ENCODE measurements around the gene MMEL1.
"Not testable (repeated sequence)": the region's sequence is repeated elsewhere in the genome, so short reads cannot be mapped to it uniquely, and the experiment has no call there.

Gene MMEL1

GRCh38 chr1:2568187-2568816 lies 64.5 kb downstream of the MMEL1 start:
- not testable (repeated sequence) for DNase-seq

DNA sequence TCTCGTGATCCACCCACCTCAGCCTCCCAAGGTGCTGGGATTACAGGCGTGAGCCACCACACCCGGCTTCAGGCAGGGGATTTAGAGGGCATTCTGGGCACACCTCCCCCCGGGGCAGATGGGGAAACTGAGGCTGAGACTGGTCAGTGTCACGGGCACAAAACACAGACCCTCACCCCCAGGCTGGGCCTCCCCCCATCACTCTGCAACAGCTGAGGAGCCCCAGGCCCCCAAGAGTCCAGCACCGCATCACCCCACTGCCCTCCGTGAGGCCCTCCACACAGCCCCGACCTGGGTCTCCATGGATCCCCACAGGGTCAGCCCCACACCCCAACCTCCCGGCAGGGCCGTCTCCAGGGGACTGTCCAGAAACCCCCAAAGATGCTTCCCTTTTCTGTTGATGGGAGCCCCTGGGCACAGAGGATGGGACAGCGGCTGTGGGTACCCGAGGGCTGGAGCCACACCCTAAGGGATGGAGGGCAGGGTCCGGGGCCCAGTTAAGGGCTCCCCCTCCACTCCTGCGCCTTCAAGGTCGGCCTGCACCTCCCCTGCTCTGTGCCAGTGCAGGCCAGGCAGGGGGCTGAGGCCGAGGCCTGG lies 65.6 kb downstream of the MMEL1 start:
- no peak for DNase-seq

DNA sequence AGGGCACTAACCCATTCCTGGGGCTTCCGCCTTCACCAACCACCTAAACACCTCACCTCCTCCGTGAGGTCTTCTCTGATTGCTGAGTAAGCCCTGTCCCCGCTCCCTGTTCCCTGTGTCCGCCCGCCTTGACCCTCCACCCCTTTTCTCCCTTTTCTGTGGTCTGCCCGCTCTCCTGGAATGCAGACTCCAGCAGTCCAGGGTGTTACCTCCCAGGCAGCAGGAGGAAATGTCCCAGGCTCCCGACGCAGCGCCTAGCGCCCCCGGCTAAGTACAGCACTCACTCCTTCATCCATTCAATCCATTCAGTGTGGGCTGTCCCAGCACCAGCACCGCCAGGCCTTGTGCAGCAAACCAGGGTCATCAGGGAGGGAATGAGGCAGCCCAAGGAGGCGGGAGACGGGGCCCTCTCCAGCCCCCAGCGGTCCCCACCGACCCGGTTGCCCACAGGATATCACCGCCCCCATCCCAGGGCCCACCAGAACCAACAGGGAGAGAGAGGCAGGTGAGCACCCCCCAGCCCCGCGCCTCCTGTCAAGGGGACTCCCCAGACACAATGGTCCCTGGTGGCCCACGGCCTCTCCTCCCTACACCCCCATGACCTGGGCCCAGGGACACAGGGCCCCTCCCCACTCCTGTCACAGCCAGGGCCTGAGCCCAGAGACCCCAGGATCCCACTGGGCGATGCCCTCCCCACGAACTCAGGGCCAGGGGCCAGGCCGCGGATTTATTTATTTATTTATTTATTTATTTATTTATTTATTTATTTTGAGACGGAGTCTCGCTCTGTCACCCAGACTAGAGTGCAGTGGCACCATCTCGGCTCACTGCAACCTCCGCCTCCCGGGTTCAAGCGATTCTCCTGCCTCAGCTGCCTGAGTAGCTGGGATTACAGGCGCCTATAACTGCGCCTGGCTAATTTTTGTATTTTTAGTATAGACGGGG lies 66.4 kb downstream of the MMEL1 start:
- DNase-seq: no peak

DNA sequence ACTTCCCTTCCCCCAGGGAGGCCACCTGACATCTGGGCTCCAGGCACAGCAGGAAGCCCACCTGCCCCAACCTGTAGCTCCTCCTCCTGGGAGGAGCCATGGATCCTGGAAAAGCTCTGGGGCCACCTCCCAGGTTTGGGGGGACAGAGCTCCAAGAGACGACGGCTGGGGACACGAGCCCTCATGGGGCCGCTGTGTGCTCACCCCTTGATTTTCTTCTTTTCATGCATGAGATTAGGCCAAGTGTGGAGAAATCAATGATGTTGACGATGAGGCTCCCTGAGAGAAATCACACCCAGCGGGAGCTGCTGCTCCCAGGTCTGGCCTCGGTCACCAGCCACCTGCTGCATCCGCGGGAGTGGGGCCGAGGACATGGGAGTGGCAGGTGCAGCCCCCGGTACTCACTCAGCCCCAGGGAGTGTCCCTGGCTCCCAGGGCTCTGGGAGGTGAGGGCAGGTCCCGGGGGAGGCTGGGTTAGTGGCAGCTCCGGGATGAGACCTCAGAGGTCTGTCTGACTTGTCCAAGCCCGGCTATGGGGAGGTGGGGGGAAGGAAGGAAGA lies 67.9 kb downstream of the MMEL1 start:
- DNase-seq: no peak

DNA sequence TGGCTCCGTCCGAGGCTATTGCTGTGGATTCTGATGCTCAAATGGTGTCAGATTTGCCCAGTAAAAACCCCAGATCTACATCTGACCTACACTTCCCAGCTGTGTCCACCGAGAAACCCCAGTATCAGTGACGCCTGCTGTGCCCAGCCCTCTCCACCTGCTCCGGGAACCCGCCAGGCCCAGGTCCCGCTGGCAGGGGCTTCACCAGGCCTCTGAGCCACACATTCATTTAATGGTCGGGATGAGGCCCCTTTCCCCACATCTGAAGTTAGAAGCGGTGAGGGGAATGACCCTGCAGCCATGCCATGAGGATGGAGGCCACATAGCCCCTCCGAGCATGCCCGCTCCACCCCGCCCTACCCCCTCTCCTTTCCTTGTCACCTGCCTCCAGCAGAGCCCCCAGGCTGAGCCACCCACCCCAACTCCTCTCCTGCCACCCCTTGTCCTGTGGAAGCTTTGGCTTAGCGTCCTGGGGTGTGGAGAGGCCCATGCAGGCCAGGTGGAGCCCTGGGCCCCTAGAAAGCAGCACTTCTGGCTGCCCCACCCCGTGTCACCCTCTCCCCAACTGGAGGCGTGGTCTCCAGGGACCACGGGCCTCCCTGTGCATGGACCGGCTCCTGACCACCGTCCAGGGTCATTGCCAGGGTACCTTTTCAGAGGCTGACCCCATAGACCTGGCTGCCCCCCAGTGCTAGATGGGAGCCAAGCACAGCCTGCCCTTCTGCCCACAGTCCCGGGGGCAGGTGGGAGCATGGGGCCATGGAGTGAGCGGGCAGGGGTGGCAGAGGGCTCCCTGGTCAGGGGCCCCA lies 68.6 kb downstream of the MMEL1 start:
- DNase-seq: no peak

GRCh38 chr1:2563205-2563604 lies 69.6 kb downstream of the MMEL1 start:
- no peak for DNase-seq

GRCh38 chr1:2561898-2562895 lies 70.6 kb downstream of the MMEL1 start:
- no peak for DNase-seq

GRCh38 chr1:2561446-2561845 lies 71.4 kb downstream of the MMEL1 start:
- no peak for DNase-seq

DNA sequence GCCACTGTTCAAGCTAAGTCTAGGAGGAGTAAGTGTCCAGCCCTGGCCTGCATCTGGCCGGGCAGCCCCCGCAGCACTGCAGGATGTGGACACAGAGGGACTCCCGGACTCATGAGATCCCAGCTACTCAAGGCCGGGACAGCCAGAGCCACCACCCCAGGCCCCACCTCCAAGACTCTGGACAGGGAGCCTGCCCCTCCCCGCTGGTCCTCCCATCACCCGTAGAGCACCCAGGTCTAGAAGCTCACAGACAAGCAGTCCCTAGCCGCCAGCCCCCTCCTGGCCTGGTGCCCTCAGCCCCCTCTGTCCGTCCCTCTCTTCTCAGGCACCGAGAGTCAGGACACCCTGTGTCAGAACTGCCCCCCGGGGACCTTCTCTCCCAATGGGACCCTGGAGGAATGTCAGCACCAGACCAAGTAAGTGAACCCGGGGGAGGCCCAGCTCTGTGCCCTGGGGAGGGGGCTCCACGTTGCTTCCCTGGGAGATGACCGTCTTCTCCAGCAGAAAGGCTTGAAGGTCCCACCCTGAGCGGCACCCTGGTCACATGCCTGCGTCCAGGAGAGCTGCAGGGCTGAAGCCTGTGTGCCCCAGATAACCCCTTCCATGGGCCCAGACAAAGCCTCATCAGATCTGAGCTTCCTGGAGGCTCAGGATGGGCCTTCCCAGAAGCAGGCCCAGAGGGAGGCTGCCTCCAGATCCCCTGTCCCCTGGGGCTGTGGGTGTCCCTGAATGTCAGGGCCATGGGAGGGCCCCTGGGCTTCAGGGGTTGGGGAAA lies 72.3 kb downstream of the MMEL1 start:
- no peak for DNase-seq

- no peak for DNase-seq
Observed at GRCh38 chr1:2559509-2560298, 73.1 kb downstream of the MMEL1 start.

DNA sequence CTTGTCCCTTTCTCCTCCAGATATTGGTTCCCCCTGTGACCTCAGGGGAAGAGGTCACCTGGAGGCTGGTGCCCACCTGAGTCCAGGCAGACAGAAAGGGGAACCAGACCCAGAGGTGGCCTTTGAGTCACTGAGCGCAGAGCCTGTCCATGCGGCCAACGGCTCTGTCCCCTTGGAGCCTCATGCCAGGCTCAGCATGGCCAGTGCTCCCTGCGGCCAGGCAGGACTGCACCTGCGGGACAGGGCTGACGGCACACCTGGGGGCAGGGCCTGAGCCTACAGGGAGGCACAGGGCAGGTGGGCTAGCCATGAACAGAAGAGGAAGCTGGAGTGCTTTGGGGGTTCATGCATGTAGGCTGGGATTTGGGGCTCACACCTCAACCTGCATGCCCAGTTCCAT lies 74.0 kb downstream of the MMEL1 start:
- no peak for DNase-seq

DNA sequence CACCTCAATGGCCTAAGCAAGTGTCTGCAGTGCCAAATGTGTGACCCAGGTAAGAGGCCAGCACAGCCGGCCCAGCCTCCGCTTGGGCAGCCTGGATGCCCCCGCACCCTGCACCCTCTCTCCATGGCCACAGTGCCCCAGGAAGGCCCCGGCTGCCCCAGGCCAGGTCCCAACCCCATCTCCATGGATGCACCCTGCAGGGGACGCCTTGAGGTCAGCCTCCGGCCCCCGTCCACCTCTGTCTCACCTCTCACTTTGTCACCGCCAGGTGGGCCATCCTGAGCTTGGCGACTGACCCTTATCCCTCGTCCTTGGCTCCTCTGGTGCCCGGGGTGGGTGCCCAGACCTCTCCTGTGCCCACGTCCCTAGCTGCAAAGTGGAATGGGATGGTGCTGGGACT lies 74.4 kb downstream of the MMEL1 start:
- no peak for DNase-seq

GRCh38 chr1:2557482-2558400 lies 75.1 kb downstream of the MMEL1 start:
- DNase-seq: no peak

GRCh38 chr1:2556678-2557481 lies 75.9 kb downstream of the MMEL1 start:
- peak; percentile 81 for DNase-seq

DNA sequence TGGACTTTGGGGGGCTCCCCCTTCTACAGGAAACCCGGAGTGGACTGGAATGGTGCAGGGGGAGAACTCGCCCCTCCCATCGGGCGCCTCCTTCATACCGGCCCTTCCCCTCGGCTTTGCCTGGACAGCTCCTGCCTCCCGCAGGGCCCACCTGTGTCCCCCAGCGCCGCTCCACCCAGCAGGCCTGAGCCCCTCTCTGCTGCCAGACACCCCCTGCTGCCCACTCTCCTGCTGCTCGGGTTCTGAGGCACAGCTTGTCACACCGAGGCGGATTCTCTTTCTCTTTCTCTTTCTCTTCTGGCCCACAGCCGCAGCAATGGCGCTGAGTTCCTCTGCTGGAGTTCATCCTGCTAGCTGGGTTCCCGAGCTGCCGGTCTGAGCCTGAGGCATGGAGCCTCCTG lies 76.5 kb downstream of the MMEL1 start, which contains the start of gene TNFRSF14:
TSS of gene TNFRSF14 (plus strand) at position 95 of the 401 bp plus-strand sequence. CDS start at position 389, 294 bp downstream.
- peak; percentile 89 for DNase-seq

GRCh38 chr1:2555634-2556276 lies 77.1 kb downstream of the MMEL1 start:
- DNase-seq: peak; percentile 92
